NCI-H146 (cell line): Measurements from ENCODE around the gene OR4D2.

Experiments used
- DNase-seq: peaks from one replicate; lab custom pipeline; 2025; lab: John Stamatoyannopoulos, UW

The OR4D2 gene

GRCh38 chr17:58174871-58175270 is 8.1 kb downstream of the OR4D2 start:
- no peak for DNase-seq

- no peak for DNase-seq
Observed at GRCh38 chr17:58176200-58176599, 9.4 kb downstream of the OR4D2 start.

DNA sequence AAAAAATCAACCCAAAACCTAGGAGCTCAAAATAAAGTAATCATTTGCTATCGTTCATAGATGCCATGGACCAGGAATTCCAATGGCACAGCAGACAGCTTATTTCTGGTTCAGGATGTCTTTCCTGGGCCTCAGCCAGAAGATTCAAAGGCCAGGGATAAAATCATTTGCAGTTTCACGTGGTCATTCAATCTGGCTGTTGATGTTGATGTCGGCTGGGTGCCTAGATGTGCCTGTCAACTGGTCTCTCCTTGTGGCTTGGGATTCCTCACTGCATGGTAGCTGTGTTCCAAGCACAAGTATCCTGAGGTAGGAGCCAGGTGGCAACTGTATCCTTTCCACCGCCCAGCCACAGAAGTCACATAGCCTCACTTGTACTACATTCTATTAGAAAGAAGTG is 15.0 kb downstream of the OR4D2 start:
- no peak for DNase-seq

- no peak for DNase-seq
Observed at GRCh38 chr17:58183514-58183913, 16.7 kb downstream of the OR4D2 start.

DNA sequence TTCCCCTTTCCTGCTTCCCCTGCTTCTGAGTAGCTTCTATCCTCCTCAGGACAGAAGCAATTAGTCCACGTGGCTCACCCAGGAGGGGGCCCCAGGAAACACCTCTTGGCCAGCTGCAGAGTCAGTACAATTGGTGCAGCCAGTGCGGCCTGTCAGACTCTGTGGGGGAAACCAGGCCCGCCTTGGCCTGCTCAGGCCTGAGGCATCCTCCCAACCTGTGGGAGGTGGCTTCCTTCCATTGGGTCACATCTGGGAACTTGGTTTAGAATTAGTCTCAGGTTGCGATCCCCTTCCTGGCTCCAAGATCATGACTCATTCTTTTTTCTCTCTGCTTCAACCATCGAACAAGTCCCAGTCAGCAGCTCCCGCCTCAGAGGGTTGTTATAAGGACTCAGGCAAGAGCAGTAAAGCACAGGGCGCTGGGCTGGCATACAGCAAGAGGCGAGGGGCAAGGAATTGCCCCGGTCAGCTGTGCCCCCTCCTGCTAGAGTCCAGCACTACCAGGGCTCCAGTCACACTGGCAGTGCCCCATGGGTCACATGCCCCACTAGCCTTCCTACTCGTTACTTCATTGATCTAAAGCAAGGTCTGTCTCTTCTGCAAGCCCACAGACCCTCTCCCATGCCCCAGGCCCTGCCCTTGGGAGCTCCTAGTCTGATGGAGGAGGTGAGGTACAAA is 17.7 kb downstream of the OR4D2 start:
- peak; percentile 16 for DNase-seq

DNA sequence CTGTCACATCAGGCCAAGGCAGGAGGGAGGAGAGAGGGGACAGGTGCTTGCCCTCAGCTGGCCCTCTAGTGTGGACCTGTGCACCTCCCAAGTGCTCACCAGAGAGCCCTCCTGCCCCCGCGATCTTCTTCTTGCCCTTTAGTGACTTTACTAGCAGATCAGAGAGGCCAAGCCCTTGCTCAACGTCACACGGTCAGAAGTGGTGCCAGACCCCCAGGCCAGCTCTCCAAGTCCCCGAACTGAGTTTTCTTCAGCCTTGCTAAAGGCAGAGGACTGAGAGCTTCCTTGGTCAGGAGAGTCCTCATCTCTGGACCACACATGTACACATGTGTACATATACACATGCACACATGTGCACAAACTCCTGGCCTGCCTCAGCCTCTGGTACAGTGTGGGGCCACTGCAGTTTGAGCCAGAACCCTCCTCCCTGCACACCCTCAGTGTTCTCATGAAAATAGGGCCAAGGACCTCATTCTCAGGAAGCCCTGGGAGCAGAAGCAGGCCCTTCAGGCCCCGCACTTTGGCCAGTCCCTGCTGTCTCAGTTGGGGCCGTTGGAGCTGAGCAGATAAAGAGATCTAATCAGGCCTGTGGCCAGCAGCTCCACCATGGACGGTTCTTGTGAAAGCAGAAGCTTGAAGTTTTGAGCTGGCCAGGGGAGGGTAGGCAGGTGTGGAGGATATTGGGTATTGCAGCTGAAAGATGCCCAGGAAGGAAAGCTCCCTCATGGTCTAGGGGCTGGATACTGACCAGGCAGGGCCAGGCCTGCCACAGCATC is 18.4 kb downstream of the OR4D2 start:
- no peak for DNase-seq

DNA sequence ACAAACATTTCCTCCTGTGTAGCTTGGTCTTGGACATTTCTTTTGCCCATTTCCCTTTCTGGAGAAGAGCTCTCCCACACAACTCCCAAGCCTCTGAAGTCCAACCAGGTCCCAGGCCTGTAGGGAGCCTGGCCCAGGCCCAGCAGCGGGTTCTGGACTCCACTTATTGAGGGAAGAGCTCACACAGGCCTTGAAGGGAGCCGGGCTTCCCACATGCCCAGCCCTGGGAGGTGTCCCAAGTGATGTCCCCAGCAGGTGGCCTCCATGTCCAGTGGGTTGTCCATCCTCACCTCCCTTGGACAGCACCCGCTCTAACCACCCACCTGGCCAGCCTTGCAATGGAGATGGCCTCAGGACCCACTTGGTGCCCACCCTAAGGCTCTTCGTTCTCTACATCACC is 19.8 kb downstream of the OR4D2 start:
- no peak for DNase-seq

DNA sequence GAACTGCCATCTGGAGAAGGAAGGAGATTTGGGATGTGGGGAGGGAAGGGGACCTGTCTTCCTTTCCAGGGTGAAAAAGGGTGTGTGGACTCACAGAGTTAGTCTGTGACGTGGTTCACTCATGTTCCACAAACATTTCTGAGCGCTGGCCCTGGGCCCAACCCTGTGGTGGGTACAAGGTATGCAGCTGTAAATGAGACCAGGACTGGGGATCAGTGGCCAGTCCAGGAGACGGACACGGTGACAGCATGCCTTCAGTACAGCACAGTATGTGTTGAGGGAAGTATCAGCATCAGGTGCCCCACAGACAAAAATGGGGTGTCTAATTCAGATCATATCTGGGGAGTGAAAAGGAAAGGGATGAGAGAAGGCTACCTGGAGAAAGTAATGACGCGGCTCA is 20.3 kb downstream of the OR4D2 start:
- DNase-seq = no peak

GRCh38 chr17:58187675-58188074 is 20.9 kb downstream of the OR4D2 start:
- no peak for DNase-seq

- DNase-seq = no peak
Observed at GRCh38 chr17:58189436-58190146, 22.8 kb downstream of the OR4D2 start.

DNA sequence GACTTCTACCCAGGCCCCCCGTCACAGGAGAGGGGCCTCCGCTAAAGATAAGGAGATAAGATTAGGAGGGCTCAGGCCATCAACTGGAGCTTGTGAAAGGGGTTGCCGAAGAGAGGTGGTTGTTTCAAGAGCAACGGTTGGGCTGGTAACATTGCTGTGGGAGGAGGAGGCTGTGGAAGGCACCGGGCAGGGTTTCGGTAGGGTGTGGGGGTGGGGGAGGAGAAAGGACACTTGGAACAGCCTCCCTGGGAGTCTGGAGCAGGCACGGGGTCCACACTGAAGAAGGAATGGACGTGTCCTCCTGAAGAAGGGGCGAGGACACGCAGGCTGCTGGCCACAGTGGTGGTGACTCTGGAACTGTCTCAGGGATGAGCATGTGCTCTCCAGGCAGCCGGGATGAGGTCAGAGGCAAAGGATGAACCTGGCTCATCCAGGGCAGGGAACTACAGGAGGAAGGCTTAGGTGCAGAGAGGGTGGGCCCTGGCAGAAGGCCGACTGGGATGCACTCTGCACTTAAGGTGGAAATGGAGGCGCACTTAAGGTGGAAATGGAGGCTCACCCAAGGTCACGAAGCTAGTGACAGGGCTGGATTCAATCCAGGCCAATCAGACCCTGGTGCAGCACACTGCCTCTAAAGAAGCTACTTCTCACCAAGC is 24.6 kb downstream of the OR4D2 start:
- DNase-seq = peak; percentile 4

GRCh38 chr17:58192612-58193011 is 25.8 kb downstream of the OR4D2 start, which contains the start of gene EPX:
TSS of gene EPX (plus strand) at chr17:58192726. CDS start at chr17:58192847, 121 bp downstream.
- no peak for DNase-seq

GRCh38 chr17:58193641-58194255 is 27.0 kb downstream of the OR4D2 start:
- no peak for DNase-seq

DNA sequence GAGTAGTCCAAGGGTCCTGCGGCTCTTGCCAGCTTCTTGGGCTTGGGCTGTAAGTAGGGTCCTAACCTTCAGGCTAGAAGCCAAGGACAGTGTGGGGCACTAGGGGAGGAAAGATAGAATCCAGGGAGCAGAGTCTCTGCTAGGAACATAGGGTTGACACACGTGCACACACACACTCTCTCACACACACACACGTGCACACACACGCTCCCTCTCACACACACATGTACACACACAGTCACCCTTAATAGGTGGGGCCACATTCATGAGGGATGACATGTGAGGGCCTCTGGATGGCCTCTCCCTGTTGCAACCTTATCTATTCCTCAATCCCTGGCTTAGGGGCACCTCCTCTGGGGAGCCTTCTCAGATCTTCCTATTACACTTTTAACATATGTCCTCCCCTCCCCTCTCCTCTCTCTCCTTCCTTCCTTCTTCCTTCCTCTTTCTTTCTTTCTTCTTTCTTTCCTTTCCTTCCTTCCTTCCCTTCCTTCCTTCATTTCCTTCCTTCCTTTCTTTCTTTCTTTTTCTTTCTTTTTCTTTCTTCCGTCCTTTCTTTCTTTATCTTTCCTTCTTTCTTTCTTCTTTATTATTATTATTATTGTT is 28.8 kb downstream of the OR4D2 start:
- DNase-seq = no peak

- no peak for DNase-seq
Observed at GRCh38 chr17:58196610-58197009, 29.8 kb downstream of the OR4D2 start.

GRCh38 chr17:58200024-58200633 is 33.3 kb downstream of the OR4D2 start:
- peak; percentile 72 for DNase-seq

DNA sequence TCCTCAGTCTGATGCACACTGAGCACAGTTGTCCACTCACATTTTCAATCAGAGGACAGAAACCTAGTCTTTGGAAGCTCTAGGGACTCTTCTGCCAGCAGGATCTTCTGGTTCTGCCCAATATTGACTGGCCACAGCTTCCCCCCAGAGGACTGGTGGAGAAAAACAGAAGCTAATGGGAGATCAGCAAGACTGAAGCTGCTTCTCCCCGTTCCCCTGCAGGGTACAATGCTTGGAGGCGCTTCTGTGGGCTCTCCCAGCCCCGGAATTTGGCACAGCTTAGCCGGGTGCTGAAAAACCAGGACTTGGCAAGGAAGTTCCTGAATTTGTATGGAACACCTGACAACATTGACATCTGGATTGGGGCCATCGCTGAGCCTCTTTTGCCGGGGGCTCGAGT is 36.1 kb downstream of the OR4D2 start:
- DNase-seq = no peak

DNA sequence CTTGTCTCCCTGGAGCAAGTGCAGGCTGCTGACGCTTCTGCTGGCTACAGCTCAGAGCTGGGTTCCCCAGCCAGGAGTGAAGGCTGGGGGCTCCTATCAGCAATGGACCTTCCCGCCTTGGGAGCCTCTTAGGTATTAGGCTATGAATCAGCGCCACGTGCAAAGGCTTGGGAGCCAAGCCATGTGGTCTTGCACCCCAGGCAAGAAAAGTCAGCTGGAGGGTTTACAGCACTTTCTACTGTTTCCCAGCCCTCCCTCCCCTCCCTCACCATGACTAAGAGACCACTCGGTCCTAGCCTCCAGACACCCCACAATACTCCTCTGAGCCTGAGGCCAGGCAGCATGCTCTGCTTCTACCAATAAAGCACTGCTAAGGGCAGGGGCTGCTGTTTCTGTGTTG is 38.0 kb downstream of the OR4D2 start:
- DNase-seq = no peak

- DNase-seq = no peak
Observed at GRCh38 chr17:58205936-58206335, 39.2 kb downstream of the OR4D2 start.

- DNase-seq = no peak
Observed at GRCh38 chr17:58207451-58207850, 40.7 kb downstream of the OR4D2 start.

GRCh38 chr17:58208344-58208743 is 41.6 kb downstream of the OR4D2 start:
- DNase-seq = no peak
